GM23338 (cell line): ENCODE results near the gene ZNF334.

ENCODE experiments used
- EZH2 ChIP-seq: fragments of 200-600 bp; sonication (generic); IDR thresholded peaks from one replicate; pipeline ENCODE4 v1.8.0; 2017; ENCODE audit warnings: antibody characterized with exemption, mild to moderate bottlenecking, low read depth; ENCODE audit not compliant: unreplicated experiment
- EZH2phosphoT487 ChIP-seq: fragments of 200-600 bp; sonication (generic); IDR thresholded peaks from one replicate; pipeline ENCODE4 v1.8.1; 2018; ENCODE audit warnings: antibody characterized with exemption; ENCODE audit not compliant: unreplicated experiment
- JUNB ChIP-seq: IDR thresholded peaks from one replicate; pipeline ENCODE4 v1.6.1; 2016; ENCODE audit warnings: antibody characterized with exemption; ENCODE audit not compliant: unreplicated experiment
- POLR2AphosphoS5 ChIP-seq: IDR thresholded peaks from 2 replicates; pipeline ENCODE4 v1.6.1; 2016; ENCODE audit warnings: antibody characterized with exemption, low read depth
- ZNF331 ChIP-seq: fragments of 250-450 bp; sonication (Bioruptor Pico); IDR thresholded peaks from 2 replicates; pipeline ENCODE4 v1.5.0; 2020; ENCODE audit warnings: low read depth, mild to moderate bottlenecking, moderate library complexity
- TF ChIP-seq, protein P1 (sequence below), 2 experiments: fragments of 200-600 bp in 1 of 2; sonication (generic) in 1 of 2; conservative IDR thresholded peaks; 2 replicates each; pipeline versions ENCODE4 v1.5.1 to v1.6.1; 2016 to 2017; ENCODE audit warnings: antibody characterized with exemption in 2 of 2, low read depth in 2 of 2, mild to moderate bottlenecking in 2 of 2, moderate library complexity in 1 of 2

DNA sequence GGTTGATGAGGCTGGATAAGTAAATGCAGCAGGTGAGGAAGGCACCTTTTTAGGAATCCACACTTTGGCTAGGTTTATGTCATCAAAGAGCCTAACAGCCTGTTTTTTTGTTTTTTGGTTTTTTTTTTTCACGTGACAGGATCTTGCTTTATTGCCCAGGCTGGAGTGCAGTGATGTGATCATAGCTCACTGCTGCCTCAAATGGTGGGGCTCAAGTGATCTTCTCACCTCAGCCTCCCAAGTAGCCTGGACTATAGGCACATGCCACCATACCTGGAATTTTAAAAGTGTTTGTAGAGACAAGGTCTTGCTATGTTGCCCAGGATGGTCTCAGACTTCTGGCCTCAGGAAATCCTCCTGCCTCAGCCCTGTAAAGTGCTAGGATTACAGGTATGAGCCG, 36.1 kb downstream of the ZNF334 start:
- TF ChIP-seq, protein P1, sequence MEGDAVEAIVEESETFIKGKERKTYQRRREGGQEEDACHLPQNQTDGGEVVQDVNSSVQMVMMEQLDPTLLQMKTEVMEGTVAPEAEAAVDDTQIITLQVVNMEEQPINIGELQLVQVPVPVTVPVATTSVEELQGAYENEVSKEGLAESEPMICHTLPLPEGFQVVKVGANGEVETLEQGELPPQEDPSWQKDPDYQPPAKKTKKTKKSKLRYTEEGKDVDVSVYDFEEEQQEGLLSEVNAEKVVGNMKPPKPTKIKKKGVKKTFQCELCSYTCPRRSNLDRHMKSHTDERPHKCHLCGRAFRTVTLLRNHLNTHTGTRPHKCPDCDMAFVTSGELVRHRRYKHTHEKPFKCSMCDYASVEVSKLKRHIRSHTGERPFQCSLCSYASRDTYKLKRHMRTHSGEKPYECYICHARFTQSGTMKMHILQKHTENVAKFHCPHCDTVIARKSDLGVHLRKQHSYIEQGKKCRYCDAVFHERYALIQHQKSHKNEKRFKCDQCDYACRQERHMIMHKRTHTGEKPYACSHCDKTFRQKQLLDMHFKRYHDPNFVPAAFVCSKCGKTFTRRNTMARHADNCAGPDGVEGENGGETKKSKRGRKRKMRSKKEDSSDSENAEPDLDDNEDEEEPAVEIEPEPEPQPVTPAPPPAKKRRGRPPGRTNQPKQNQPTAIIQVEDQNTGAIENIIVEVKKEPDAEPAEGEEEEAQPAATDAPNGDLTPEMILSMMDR (conservative IDR thresholded peaks at IDR 0.05; ENCODE audit: low read depth in 2 of 2): peak in 1 of 2 experiments; percentile 13; a peak in 1 of 4 replicates
- TF ChIP-seq POLR2AphosphoS5 (no peak), JUNB (no peak), EZH2phosphoT487 (no peak), EZH2 (no peak), ZNF331 (CRISPR knock-in tag) (no peak)
